H1 (cell line): ENCODE results near the gene FLRT2. TPM values are rescaled to one million over a fixed set of nuclear protein-coding genes. Genes with fewer than 3 reads are reported as not detected.

Experiments used
- CEBPB ChIP-seq: IDR thresholded peaks from 2 replicates; pipeline ENCODE4 v1.6.1; 2012; ENCODE audit warnings: low read depth, low read length
- CREB1 ChIP-seq: IDR thresholded peaks from 2 replicates; pipeline ENCODE4 v1.6.1; 2012; ENCODE audit warnings: inconsistent platforms
- PHF8 ChIP-seq: fragments of 200-600 bp; sonication (generic); conservative IDR thresholded peaks from 2 replicates; pipeline ENCODE4 v1.7.1; 2012; ENCODE audit warnings: low read depth, mild to moderate bottlenecking, inconsistent platforms, low read length, moderate library complexity
- RFX5 ChIP-seq: IDR thresholded peaks from 2 replicates; pipeline ENCODE4 v1.6.1; 2011; ENCODE audit warnings: low read depth, low read length, improper control_type of control experiment, borderline replicate concordance
- RNF2 ChIP-seq: fragments of 200-900, 300-1000 bp; sonication (generic); IDR thresholded peaks from 2 replicates; pipeline ENCODE4 v1.7.1; 2016; ENCODE audit warnings: borderline replicate concordance, low read depth, mild to moderate bottlenecking, antibody characterized with exemption, low read length; ENCODE audit not compliant: poor library complexity, severe bottlenecking; ENCODE audit errors: missing control alignments
- SIX5 ChIP-seq: IDR thresholded peaks from 2 replicates; pipeline ENCODE4 v1.6.1; 2011; ENCODE audit warnings: mild to moderate bottlenecking, low read depth, low read length
- polyA plus RNA-seq, 7 experiments: library from polyadenylated mRNA; depleted of rRNA in 3 of 7; stranded (reverse) in 5 of 7; unstranded in 2 of 7; fragments of >200 nt in 5 of 7; fragments of 200-250 nt in 2 of 7; gene quantifications; 1 replicate in 5 of 7; 2 replicates in 1 of 7; 4 replicates in 1 of 7; pipeline versions ENCODE4 v1.2.1 to v1.2.3, GENCODE V29; 2011 to 2013; ENCODE audit warnings: missing spikeins in 2 of 7, mixed read lengths in 2 of 7
- total RNA-seq: library from RNA; stranded (reverse); fragmentation: NEBNext Ultra II Directional; extraction: Animal tissue kit (Norgen Biotek cat#: 25700); gene quantifications from 2 replicates; pipeline ENCODE4 v1.2.1, GENCODE V29; 2021

FLRT2 gene
- total and polyA plus RNA-seq, 2 of the 8 experiments (the other 6 are each of a cell fraction or from before 2014, with no cell fraction given): 2.4 to 6.9 TPM

DNA sequence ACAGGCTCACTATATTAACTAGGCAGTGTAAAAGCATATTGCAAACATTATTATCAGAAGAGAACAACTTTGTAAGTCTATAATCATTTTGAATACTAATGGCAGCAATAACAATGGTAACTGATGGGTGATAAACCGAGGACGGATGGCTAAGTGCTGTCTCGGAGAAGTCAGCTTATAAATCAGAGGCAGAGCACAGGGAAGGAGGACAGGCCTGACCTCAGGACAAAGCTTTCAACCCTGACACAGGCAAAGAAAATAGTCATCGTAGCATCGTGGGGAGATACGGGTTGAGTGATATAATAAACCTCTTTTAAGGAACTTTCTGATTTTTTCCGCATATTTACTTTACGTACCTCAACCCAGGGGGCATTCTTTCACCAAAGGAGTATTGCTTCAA, 48.4 kb downstream of the FLRT2 start (continued):
- TF ChIP-seq RNF2 (no peak), CREB1 (no peak), PHF8 (no peak), RFX5 (no peak), SIX5 (no peak), CEBPB (no peak)
